Activated T-cell treated with anti-CD3 and anti-CD28 coated beads, Interleukin-2, amount 50 U/mL, for 72 hours (primary cell): Measurements from ENCODE around the gene NEK11. TPM values are rescaled to one million over a fixed set of nuclear protein-coding genes. Genes with fewer than 3 reads are reported as not detected.

ENCODE experiments used
- ATAC-seq, 2 donors: fragments of 150-1000 bp; cut with Tn5 transposase; replicated peaks in 1 of 2; 2 replicates each; pipeline ENCODE4 v1.10.0; 2021; ENCODE audit warnings: moderate library complexity in 2 of 2, mild to moderate bottlenecking in 1 of 2
- DNase-seq, 2 donors: peaks; one replicate each; pipeline ENCODE4 v3.0.0; 2021 to 2022; ENCODE audit warnings: mixed read lengths in 1 of 2
- H3K27ac Mint-ChIP-seq: one replicate; pipeline ENCODE4 v1.8.0; 2022; ENCODE audit warnings: mild to moderate bottlenecking, moderate library complexity, mixed read lengths
- H3K27me3 Mint-ChIP-seq: one replicate; pipeline ENCODE4 v1.8.0; 2022; ENCODE audit warnings: low read depth, mixed read lengths
- H3K36me3 Mint-ChIP-seq, 2 donors: one replicate each; pipeline ENCODE4 v1.8.0; 2022; ENCODE audit warnings: mixed read lengths in 2 of 2, mild to moderate bottlenecking in 1 of 2; ENCODE audit not compliant: insufficient read depth in 2 of 2
- H3K4me1 Mint-ChIP-seq: one replicate; pipeline ENCODE4 v1.8.0; 2022; ENCODE audit warnings: low read depth, mixed read lengths
- H3K4me3 Mint-ChIP-seq, 2 donors: one replicate each; pipeline ENCODE4 v1.8.0; 2022; ENCODE audit warnings: mild to moderate bottlenecking in 2 of 2, mixed read lengths in 2 of 2, moderate library complexity in 2 of 2
- H3K9me3 Mint-ChIP-seq, 2 donors: one replicate each; pipeline ENCODE4 v1.8.0; 2022; ENCODE audit warnings: mixed read lengths in 2 of 2
- total RNA-seq, 2 donors: library from RNA; stranded (reverse); gene quantifications; one replicate each; pipeline ENCODE4 v1.2.3, GENCODE V29; 2022

The NEK11 gene
- total RNA-seq, 2 donors from 2014 or later = 2.7 to 3.1 TPM

DNA sequence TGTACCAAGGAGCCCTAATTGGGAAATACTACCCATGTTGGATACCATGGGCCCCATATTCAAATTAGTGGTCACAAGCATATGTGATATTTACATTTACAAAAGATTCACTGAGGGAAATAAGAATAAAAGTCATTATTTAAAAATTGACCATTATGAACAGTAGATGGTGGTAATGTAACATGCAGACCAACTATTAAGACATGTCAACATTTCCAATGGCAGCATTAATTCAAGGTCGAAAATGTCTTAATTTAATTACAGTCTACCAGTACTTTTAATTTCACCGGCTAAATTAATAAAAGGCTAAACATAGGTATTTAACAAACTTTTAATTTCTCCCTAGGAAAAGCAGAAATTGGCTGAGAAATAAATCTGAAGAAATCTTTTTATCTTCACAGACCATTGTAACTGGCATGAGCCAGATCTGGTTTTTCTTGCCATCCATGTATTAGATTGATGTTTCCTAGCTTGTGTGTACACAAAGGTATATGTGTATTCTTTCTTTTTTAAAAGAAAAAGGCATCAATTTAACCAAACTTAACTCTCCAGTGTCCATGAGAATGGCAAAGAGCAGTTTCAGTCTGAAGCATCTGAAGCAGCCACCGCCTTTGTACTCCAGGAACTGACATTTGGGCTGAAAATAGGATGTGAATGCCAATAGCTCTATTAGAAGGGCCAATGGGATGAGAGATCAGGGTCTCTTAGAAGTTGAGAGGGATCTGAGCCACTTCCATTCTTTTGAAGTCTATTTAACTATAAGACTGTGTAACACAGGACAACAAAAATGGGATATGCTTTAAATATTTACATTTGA, 26.6 kb downstream of the NEK11 start:
- Mint-ChIP-seq H3K9me3 (no peaks in the 10 kb centered on the region), H3K4me1 (no peaks in the 10 kb centered on the region), H3K27ac (no peak overlapping the region), H3K36me3 (peaks cover 0 to 1% of the 10 kb centered on the region in 2 donors), H3K4me3 (no peak overlapping the region), H3K27me3 (no peaks in the 10 kb centered on the region)
- DNase-seq = no peak
- ATAC-seq = no peak

DNA sequence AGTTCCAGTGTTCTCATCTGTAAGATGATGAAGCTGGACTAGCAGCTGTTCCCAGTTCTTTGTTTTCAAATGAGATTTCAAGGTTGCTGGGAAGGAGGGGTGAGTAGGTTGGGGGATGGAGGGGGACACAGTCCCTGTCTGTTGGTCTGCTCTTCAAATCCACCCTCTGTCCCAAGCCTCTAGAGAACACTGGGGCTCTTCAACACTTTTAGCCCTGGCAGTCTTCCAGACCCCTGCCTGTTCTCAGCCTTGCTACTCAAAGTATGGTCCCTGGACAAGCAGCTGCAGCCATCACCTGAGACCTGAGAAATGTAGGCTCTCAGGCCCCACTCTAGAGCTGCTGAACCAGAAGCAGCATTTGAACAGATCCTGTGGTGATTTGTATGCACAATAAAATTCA, 41.3 kb downstream of the NEK11 start:
- H3K9me3 Mint-ChIP-seq = no peaks in the 10 kb centered on the region
- no peak overlapping the region for H3K4me3 Mint-ChIP-seq
- H3K27me3 Mint-ChIP-seq = no peaks in the 10 kb centered on the region
- ATAC-seq = no peak
- H3K27ac Mint-ChIP-seq = no peak overlapping the region
- H3K36me3 Mint-ChIP-seq = no peaks in the 10 kb centered on the region
- DNase-seq = no peak
- H3K4me1 Mint-ChIP-seq = peaks cover 20% of the 10 kb centered on the region

DNA sequence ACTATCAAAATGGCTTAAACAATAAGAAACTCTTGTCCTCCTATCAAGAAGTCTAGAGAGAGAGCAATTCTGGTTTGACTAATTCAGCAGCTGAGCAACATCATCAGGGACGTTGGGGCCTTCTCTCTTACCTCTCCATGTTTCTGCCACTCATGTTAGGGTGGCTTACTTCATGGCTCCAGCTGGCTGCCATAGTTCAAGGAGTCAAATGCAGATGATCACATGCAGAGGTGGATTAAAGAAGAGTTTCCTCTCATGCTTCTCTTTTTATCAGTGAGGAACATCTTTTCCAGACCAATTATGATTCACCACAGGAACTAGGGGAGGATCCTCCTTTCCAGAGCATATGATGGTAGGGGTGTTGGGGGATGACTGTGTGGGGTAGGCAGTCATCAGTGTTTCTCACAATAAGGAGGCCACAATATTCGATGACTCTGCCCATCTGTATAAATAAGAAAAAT, 45.5 kb downstream of the NEK11 start:
- H3K4me1 Mint-ChIP-seq = peaks cover 11% of the 10 kb centered on the region
- H3K4me3 Mint-ChIP-seq = no peak overlapping the region
- H3K36me3 Mint-ChIP-seq = no peaks in the 10 kb centered on the region
- no peak overlapping the region for H3K27ac Mint-ChIP-seq
- no peak for DNase-seq
- no peak for ATAC-seq
- no peaks in the 10 kb centered on the region for H3K9me3 Mint-ChIP-seq
- H3K27me3 Mint-ChIP-seq = no peaks in the 10 kb centered on the region

- H3K27ac Mint-ChIP-seq = no peak overlapping the region
- H3K36me3 Mint-ChIP-seq = no peaks in the 10 kb centered on the region
- H3K9me3 Mint-ChIP-seq = no peaks in the 10 kb centered on the region
- H3K4me3 Mint-ChIP-seq = no peak overlapping the region
- no peaks in the 10 kb centered on the region for H3K27me3 Mint-ChIP-seq
- peaks cover 7% of the 10 kb centered on the region for H3K4me1 Mint-ChIP-seq
- no peak for DNase-seq
- ATAC-seq = no peak
These were observed 46.2 kb downstream of the NEK11 start for GRCh38 chr3:131072845-131073244.

GRCh38 chr3:131075632-131076328, 49.1 kb downstream of the NEK11 start:
- Mint-ChIP-seq H3K9me3 (no peaks in the 10 kb centered on the region), H3K4me3 (no peak overlapping the region), H3K4me1 (peaks cover 7% of the 10 kb centered on the region), H3K36me3 (no peaks in the 10 kb centered on the region), H3K27me3 (no peaks in the 10 kb centered on the region), H3K27ac (no peak overlapping the region)
- DNase-seq (no peak), ATAC-seq (no peak)

DNA sequence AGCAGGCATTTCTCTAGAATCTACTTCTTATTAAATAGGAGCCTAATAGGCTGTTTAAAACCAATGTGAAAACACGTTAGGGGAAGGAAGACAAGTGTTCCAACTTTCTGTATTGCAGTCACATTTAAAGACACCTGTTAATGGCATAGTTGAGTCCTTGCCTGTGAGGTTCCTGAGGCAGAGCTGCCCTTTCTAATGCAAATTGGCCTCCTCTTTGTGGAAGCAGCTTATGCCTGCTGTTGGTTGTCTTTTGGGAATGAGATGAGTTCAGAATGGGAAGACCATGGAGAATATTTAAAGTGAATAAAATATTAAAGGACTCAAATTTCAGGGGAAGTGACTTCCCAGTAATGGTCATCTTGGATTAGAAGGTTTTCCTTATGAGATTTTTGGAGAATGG, 51.2 kb downstream of the NEK11 start:
- Mint-ChIP-seq H3K4me1 (no peaks in the 10 kb centered on the region), H3K36me3 (no peaks in the 10 kb centered on the region), H3K27ac (no peak overlapping the region), H3K9me3 (no peaks in the 10 kb centered on the region), H3K27me3 (no peaks in the 10 kb centered on the region), H3K4me3 (no peak overlapping the region)
- no peak for ATAC-seq
- DNase-seq = no peak

GRCh38 chr3:131079086-131079485, 52.4 kb downstream of the NEK11 start:
- no peaks in the 10 kb centered on the region for H3K36me3 Mint-ChIP-seq
- ATAC-seq (no peak), DNase-seq (no peak)
- H3K27ac Mint-ChIP-seq = no peak overlapping the region
- H3K4me1 Mint-ChIP-seq = peaks cover 6% of the 10 kb centered on the region
- no peaks in the 10 kb centered on the region for H3K9me3 Mint-ChIP-seq
- H3K27me3 Mint-ChIP-seq = no peaks in the 10 kb centered on the region
- H3K4me3 Mint-ChIP-seq = no peak overlapping the region

GRCh38 chr3:131081224-131081623, 54.5 kb downstream of the NEK11 start:
- Mint-ChIP-seq H3K9me3 (no peaks in the 10 kb centered on the region), H3K4me3 (no peak overlapping the region), H3K4me1 (peaks cover 6% of the 10 kb centered on the region), H3K36me3 (no peaks in the 10 kb centered on the region), H3K27me3 (no peaks in the 10 kb centered on the region), H3K27ac (no peak overlapping the region)
- DNase-seq (no peak), ATAC-seq (no peak)

- H3K4me3 Mint-ChIP-seq = no peak overlapping the region
- no peaks in the 10 kb centered on the region for H3K36me3 Mint-ChIP-seq
- peaks cover 6% of the 10 kb centered on the region for H3K4me1 Mint-ChIP-seq
- no peaks in the 10 kb centered on the region for H3K9me3 Mint-ChIP-seq
- DNase-seq (no peak), ATAC-seq (no peak)
- no peak overlapping the region for H3K27ac Mint-ChIP-seq
- H3K27me3 Mint-ChIP-seq = no peaks in the 10 kb centered on the region
These were observed 55.6 kb downstream of the NEK11 start for GRCh38 chr3:131082246-131082645.

DNA sequence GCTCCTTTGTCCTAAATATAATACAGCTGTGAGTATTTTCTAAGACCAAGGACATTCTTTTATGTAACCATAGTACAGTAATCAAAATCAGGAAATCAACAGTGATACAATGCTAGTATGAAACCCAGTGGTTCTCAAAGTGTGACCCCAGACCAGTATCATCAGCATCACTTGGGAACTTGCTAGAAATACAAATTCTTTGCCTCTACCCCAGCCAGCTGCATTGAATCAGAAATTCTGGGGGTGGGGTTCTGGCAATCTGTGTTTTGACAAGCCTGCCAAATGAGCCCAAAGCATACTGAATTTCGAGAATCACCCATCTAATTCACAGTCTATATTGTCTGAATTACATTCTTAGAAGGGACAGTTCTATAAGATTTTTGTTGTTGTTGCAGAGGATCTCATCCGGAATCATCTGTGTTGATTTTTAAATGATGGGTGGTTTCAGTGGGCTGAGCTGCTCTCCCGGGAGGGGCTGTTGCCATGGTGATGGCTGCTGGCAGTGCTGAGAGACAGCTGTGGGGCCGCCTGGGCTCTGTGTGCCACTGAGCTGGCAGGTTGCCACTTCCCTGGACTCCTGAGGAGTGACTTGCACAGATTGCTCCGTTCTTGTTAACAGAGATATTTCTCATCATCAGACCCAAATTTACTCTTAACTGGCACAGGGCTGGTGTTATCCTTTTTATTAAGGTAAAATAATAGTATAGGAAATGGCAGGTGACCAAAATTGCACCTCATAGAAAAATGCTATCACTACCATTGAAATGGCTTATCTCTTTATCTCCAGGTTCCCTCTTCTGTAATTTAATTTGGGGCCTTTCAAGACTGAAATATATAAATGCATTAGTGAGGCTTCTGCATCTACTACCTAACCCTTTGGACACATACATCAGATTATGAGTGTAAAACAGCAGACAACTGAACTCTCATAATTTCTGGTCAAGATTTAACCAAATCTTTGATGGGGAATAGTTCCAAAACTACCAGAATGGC, 56.5 kb downstream of the NEK11 start:
- Mint-ChIP-seq H3K9me3 (no peaks in the 10 kb centered on the region), H3K27me3 (no peaks in the 10 kb centered on the region), H3K4me1 (peaks cover 6% of the 10 kb centered on the region), H3K4me3 (no peak overlapping the region), H3K36me3 (no peaks in the 10 kb centered on the region), H3K27ac (no peak overlapping the region)
- ATAC-seq (no peak), DNase-seq (no peak)

- Mint-ChIP-seq H3K27ac (no peak overlapping the region), H3K9me3 (no peaks in the 10 kb centered on the region), H3K4me3 (no peak overlapping the region), H3K4me1 (no peaks in the 10 kb centered on the region), H3K36me3 (no peaks in the 10 kb centered on the region), H3K27me3 (no peaks in the 10 kb centered on the region)
- DNase-seq (no peak), ATAC-seq (no peak)
These were observed 65.1 kb downstream of the NEK11 start for GRCh38 chr3:131091768-131092167.

DNA sequence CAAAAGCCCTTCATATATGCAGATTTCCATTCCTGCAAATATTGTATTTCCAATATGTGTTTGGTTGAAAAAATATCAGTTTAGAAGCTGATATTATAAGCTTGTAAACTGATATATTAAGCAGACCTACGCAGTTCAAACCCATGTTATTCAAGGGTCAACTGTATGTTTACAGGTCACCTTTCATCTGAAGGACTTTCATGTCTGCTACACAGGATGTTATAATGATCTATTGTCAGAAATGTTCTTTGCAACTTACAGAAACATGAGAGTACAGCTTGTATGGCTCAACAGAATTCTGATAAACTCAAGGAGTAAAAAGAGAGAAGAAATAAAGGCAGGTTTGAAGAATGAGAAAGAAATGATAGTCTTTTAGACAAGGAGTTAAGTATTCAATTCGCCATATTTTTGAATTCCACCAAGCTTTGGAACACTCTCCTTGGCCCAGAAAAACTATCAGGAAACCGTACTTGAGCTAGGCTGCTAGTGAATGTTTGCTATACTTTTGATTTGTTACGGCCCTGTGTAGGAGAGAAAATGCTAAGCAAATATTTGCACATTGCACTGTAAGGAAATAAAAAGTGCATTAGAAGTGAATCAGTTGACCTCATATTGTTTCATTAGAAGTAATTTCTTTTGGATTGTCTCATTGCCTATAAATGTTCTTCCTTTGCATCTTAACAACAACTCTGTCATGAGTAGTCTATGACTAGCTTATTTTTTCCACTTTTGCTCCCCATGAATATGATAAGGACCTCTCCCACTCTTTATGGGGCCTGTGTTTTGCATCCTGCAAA, 81.2 kb downstream of the NEK11 start:
- Mint-ChIP-seq H3K9me3 (peaks cover 0 to 2% of the 10 kb centered on the region in 2 donors), H3K27ac (no peak overlapping the region), H3K4me1 (no peaks in the 10 kb centered on the region), H3K36me3 (peaks cover 2% of the 10 kb centered on the region in 2 donors), H3K27me3 (no peaks in the 10 kb centered on the region), H3K4me3 (no peak overlapping the region)
- DNase-seq = no peak
- ATAC-seq = no peak
